T47D (cell line): ENCODE results near the gene UGT8.
"Not testable (repeated sequence)": the region's sequence is repeated elsewhere in the genome, so short reads cannot be mapped to it uniquely, and the experiment has no call there.

Experiments
- DNase-seq, 2 experiments: peaks; one replicate each; pipeline versions ENCODE4 v3.0.0 to v3.0.0-alpha.2; 2011 to 2012; ENCODE audit warnings: low read depth in 1 of 2, low spot score in 1 of 2
- JUND ChIP-seq: IDR thresholded peaks from 2 replicates; pipeline ENCODE4 v1.6.1; 2012; ENCODE audit warnings: low read depth
- in situ Hi-C: cut with HindIII; loops from 2 replicates; pipeline ENCODE4 v1.10.0; 2016; ENCODE audit warnings: low sequenced_read_pairs, low pct_unique_long_range_greater_than_20kb

Gene UGT8

GRCh38 chr4:114626196-114626595 is 27.6 kb downstream of the UGT8 start:
- no peak for TF ChIP-seq JUND
- DNase-seq, result no peak
- in situ Hi-C loops, result no loop called here

DNA sequence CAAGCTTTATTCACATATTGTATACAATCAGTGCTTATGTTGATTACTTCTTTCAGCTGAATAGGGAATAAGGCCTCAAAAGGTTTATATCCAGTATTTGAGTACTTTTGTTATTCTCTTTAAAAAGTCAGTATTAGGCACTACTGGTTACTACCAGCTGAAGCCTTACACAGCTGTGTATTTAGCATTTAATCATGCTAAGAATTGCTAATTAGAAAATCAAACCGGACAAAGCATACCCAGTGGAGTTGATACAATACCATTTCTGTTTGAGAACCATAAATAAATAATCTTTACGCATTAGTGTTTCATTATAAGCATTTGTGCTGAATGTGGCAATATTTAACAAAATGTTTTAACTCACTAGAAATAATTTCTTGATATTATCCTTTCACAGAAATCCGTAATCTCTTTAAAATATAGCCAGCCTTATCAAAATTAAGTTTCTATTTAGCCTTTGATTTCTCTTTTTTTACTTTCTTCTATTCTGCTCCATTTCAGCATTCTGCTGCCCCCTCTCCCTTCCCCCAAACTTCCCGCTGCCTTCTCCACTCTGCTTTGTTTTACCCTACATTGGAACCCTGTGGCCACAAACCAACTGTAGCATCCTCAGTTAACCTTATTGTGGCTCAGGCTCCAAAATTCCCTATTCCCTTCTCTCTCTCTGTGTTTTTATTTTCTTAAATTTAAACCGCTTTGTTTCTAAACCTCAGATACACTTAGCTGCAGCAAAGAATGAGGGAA is 37.8 kb downstream of the UGT8 start:
- in situ Hi-C loops, result no loop called here

GRCh38 chr4:114642173-114642780 is 43.7 kb downstream of the UGT8 start:
- DNase-seq, result no peak
- no peak for TF ChIP-seq JUND
- in situ Hi-C loops, result no loop called here

More for the DNA sequence above, 37.8 kb downstream of the UGT8 start:
- no peak for TF ChIP-seq JUND
- DNase-seq, result no peak

- no peak for TF ChIP-seq JUND
- no peak for DNase-seq
- in situ Hi-C loops, result no loop called here
These were observed 51.3 kb downstream of the UGT8 start for GRCh38 chr4:114649908-114650307.

GRCh38 chr4:114653675-114654074 is 55.1 kb downstream of the UGT8 start:
- no peak for DNase-seq
- in situ Hi-C loops, result no loop called here
- no peak for TF ChIP-seq JUND

DNA sequence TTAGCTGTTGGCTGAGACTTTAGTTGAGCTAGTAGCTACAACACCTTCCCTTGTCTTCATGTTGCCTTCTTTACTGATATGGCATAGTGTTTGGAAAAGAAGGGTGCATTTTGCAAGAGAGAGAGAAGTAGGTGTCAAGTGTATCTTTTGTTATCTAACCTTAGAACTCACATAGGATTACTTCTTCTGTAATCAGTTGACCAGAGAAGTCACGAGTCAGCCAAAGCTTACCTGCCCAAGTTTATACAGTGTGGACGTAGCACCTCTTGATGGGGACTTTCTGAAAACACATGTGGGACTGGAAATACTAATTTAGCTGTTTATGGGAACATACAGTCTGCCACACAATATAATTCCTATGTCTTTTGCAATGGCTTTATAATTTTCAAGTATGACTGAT is 56.0 kb downstream of the UGT8 start:
- DNase-seq, result no peak
- TF ChIP-seq JUND, result no peak
- in situ Hi-C loops, result no loop called here

DNA sequence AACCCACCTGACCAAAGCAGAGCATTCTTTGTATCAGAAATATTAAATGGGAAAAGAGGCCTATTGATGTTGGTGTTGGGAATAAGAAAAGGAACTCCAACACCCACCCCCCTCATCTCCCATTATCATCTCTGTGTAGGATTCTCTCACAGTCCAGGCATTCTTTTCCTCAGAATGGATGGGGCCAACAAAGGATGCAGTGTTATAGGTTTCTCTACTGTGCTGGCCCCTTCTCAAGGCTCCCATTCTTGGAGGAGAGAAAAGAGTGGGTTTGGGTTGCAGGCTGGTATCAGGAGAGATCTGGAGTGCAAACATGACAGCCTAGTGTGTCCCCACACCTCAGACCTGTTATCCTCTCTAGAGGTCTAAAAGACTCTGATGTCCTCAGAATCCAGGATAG is 59.6 kb downstream of the UGT8 start:
- in situ Hi-C loops, result no loop called here
- TF ChIP-seq JUND, result no peak

DNA sequence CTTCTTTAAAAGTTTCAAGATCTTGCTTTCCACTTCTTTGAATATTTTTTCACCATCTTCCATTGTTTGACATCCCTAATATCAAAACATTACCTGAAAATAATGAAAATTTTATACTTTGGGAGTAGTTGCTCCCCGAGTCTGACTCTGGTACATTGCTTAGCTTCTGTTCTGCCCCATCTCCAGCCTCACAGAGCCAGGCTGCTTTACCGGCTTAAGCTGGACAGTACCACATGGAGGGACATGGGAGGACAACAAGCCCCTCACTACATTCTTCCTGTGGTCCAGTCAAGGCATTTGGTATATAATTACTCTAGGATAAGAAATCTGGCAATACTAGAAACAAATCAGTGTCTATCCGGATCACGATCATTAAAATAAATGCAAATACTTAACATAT is 60.2 kb downstream of the UGT8 start:
- no peak for TF ChIP-seq JUND
- in situ Hi-C loops, result no loop called here
- DNase-seq, result no peak

More for the DNA sequence above, 59.6 kb downstream of the UGT8 start:
- DNase-seq, result no peak

GRCh38 chr4:114659386-114660008 is 60.9 kb downstream of the UGT8 start:
- in situ Hi-C loops, result no loop called here
- DNase-seq, result peak; percentile 10 to 74

DNA sequence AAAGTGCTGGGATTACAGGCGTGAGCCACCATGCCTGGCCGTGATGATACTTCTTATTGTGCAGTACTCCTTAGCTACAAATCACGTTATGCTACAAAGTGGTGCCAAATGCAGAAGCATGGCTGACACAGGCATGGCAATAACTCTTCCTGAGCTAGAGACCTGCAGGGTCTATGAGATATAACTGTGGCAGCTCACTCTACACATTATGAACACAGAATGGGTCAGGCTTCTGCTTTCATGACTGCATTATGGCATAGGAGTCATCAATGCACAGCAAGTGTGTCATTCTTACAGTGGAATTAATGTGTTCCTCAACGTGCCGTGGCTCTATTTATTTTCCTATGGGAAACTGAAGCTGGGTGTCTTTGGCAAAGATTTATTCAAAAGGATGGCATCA is 64.5 kb downstream of the UGT8 start:
- in situ Hi-C loops, result no loop called here
- DNase-seq, result no peak
- TF ChIP-seq JUND, result no peak

More at GRCh38 chr4:114659386-114660008, 60.9 kb downstream of the UGT8 start:
- no peak for TF ChIP-seq JUND

GRCh38 chr4:114668577-114668976 is 70.0 kb downstream of the UGT8 start:
- no peak for DNase-seq
- no peak for TF ChIP-seq JUND
- in situ Hi-C loops, result no loop called here

- DNase-seq, in situ Hi-C loops: not testable (repeated sequence)
These were observed 72.1 kb downstream of the UGT8 start for GRCh38 chr4:114670733-114671132.

DNA sequence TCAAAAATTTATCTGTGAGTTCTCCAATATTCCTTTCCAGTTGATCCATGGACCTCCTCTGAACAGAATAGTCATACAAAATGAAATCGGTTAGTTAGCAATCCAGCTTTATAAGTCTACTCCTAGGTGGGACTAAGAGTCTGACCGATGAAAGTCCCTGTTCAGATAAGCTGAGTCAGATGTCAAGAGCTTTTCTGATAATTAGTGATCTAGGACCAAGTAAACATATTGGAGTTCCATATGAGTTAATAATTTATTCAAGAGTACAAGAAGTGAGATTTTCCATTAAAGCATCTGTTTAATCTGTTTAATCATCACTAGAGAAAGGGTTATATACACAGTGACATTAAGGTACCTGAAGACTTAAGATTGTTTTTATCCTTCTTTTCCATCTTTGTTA is 74.7 kb downstream of the UGT8 start:
- TF ChIP-seq JUND, result no peak
- in situ Hi-C loops, result no loop called here
- no peak for DNase-seq
